HG03378 (cell line): Measurements from ENCODE around the gene FLOT1.
A peak's percentile ranks its signal among the peaks of the same experiment; 100 is the strongest.

Source experiments
- ATAC-seq: cut with Tn5 transposase; IDR thresholded peaks from one replicate; pipeline ENCODE4 v1.9.1; 2021; ENCODE audit warnings: mild to moderate bottlenecking, moderate library complexity; ENCODE audit not compliant: unreplicated experiment

FLOT1 gene

DNA sequence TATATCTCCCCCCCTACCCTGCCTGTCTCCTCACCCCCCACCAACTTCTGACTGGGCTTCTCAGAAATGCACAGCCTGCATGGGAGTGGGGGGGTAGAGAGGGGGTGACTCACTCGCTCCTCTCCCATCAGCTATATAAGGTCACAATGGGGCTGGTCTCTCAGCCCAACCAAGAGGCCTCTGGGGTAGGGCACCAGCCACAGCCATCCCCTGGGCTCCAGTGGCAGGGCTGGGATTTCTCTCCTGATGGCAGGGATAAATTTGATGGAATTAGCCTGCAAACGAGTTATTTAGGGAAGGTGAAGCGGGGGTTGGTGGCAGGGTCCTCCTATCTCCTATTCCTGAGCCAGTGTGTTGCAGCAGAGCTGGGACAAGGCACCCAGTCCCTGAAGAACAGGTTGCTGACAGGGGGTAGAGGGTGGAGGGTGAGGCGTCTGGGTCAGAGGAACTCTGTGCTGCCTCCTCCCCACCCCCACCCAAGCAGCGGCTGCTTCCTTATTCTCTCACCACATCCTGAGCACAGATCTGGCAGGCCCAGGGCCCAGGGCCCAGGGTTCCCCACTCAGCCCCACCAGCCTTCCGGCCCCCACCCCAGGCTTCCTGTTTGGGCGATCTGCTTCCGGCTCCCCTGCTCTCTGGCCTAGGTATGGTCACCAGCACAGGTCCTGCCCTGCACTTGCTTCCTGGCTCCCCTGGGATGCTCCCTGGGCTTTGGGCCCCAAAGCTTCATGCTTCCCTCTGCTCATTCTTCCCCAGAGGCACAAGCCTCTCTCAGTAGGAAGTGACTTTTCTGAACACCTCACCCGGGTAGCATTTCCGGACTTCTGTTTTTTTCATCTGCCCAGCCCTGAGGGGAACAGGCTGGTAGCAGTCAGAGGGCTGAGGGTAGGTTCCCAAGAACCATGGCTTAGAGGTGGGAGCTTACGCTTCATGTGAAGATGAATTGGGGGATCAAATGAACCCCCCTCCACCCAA is 60.1 kb downstream of the FLOT1 start:
- peak; percentile 38 for ATAC-seq

DNA sequence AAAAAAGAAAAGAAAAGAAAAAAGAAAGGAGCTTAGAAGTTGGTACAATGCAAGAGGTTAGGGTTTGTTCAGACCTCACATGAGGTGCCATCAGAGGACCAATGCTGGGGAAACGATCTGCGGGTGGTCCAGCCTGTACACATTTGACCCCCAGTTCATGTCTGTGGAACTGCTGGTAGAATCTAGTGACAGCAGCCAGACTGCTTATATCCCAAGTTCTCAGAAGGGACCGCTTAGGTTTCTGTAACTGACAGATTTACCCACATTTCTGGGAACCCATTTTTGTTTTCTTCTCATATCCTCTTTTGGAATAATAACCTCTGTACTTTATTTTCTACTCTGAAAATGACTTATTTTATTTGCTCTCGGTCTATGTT is 60.7 kb downstream of the FLOT1 start:
- no peak for ATAC-seq

DNA sequence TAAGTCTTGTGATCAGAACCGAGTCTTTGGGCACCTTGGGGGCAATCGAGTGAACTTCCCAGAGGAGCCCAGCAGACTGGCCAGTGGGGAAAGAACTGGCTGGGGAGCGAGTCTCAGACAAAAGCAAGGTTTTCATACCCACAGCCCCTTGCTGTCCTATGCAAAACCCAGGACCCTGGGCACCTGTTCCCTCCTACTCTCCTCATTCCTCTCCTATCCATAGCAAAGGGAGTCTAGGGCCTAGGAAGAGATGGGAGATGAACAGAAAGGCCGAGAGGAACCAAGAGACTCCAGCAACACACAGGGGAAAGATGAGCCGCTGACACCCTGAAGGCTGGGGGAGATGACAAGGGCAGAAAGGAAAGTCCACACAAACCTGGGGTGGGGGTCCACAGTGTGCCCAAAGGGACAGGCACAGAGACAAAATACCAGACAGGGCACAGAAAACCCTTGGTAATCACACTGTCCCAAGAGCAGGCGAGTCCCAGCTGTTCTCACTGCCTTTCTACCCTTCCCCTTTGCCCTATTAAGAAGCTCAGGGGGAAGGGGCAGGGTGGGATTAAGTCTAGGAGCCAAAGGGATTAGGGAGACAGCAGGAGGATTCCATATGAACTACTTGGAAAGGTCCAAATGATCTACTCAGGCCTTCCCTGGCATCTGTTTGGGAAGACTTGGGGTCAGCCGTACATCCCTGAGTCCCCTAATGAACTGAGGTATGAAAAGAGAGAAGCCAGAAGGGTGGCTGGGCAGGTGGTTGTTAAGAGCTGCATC is 62.5 kb downstream of the FLOT1 start:
- no peak for ATAC-seq

DNA sequence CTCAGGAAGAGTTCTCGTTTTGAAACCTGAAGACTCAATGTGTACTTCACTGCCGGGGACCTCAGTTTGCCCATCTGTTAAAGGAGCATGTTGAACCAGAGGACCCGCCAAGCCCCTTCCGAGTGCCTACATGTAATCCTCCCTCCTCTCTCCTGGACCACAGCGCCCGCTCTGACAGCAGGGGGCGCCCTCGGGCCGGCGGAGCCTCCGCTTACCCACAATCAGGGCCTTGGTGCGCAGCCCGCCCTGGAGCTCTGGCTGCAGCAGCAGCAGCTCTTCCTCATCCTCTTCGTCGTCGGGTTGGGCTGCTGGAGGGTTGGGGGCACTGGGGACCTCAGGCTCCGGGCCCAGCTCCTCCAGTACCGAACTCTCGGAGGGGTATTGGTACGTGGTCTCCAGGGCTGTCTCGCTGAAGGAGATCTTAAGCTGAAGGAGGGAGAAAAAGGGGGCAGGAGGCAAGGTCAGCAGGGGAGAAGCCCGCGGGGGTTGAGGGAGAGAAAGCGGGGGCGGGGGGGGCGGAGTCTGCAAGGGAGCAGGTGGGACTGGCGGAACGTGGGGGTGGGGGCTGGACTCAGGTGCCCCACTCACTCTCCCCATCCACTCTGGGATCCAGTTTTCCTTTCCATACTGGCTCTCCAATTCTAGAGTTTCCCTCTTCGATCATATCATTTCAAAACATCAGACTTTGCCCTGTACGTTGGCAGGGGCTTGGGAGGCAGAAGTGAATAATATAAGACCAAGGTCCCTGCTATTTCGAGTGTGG is 63.3 kb downstream of the FLOT1 start:
- no peak for ATAC-seq
